Mesendoderm (in vitro differentiated cells): ENCODE results near the gene TRPC4AP.
A peak's percentile ranks its signal among the peaks of the same experiment; 100 is the strongest.

Experiments used
- DNase-seq: peaks from one replicate; pipeline ENCODE4 v3.0.0; 2013
- H2AK5ac ChIP-seq: 2 replicates; pipeline ENCODE4 v1.6.1; 2013; ENCODE audit warnings: low read length, inconsistent platforms
- H2BK120ac ChIP-seq: 2 replicates; pipeline ENCODE4 v1.6.1; 2013; ENCODE audit warnings: low read depth, mild to moderate bottlenecking, low read length, moderate library complexity, mixed read lengths
- H2BK15ac ChIP-seq: replicated peaks from 2 replicates; pipeline ENCODE4 v1.6.1; 2013; ENCODE audit warnings: low read depth, mild to moderate bottlenecking, moderate library complexity
- H2BK5ac ChIP-seq: 2 replicates; pipeline ENCODE4 v1.6.1; 2013; ENCODE audit warnings: low read length, inconsistent platforms
- H3K18ac ChIP-seq: 2 replicates; pipeline ENCODE4 v1.6.1; 2013; ENCODE audit warnings: mild to moderate bottlenecking, low read length, mixed read lengths
- H3K23ac ChIP-seq: one replicate; pipeline ENCODE4 v1.6.1; 2013; ENCODE audit warnings: low read length
- H3K27ac ChIP-seq: 2 replicates; pipeline ENCODE4 v1.5.1; 2013; ENCODE audit warnings: low read depth, mild to moderate bottlenecking, inconsistent platforms, low read length, moderate library complexity
- H3K27me3 ChIP-seq: 2 replicates; pipeline ENCODE4 v1.6.1; 2013; ENCODE audit warnings: low read length, control low read depth, mild to moderate bottlenecking, inconsistent platforms; ENCODE audit not compliant: insufficient read depth, poor library complexity
- H3K36me3 ChIP-seq: 2 replicates; pipeline ENCODE4 v1.6.1; 2013; ENCODE audit warnings: low read length, inconsistent platforms; ENCODE audit not compliant: control insufficient read depth, insufficient read depth
- H3K4ac ChIP-seq: one replicate; pipeline ENCODE4 v1.6.1; 2013; ENCODE audit warnings: low read depth, mild to moderate bottlenecking, low read length, moderate library complexity
- H3K4me1 ChIP-seq: 2 replicates; pipeline ENCODE4 v1.6.1; 2013; ENCODE audit warnings: low read depth, low read length, inconsistent platforms; ENCODE audit not compliant: control insufficient read depth
- H3K4me2 ChIP-seq: 2 replicates; pipeline ENCODE4 v1.6.1; 2013; ENCODE audit warnings: low read length
- H3K4me3 ChIP-seq: 2 replicates; pipeline ENCODE4 v1.5.1; 2013; ENCODE audit warnings: mild to moderate bottlenecking, low read length
- H3K56ac ChIP-seq: one replicate; pipeline ENCODE4 v1.6.1; 2013; ENCODE audit warnings: low read length
- H3K79me1 ChIP-seq: 2 replicates; pipeline ENCODE4 v1.6.1; 2013; ENCODE audit warnings: low read length, inconsistent platforms
- H3K79me2 ChIP-seq: 2 replicates; pipeline ENCODE4 v1.6.1; 2013; ENCODE audit warnings: mild to moderate bottlenecking, low read length; ENCODE audit not compliant: control insufficient read depth, insufficient read depth
- H3K9ac ChIP-seq: 2 replicates; pipeline ENCODE4 v1.6.1; 2013; ENCODE audit warnings: low read length, inconsistent platforms
- H4K5ac ChIP-seq: one replicate; pipeline ENCODE4 v1.6.1; 2013; ENCODE audit warnings: low read length
- H4K8ac ChIP-seq: one replicate; pipeline ENCODE4 v1.6.1; 2013; ENCODE audit warnings: low read depth, mild to moderate bottlenecking, control low read depth, low read length, moderate library complexity
- WGBS: extraction: QIAGEN DNeasy Blood & Tissue Kit; methylation state at CpG from one replicate; pipeline ENCODE4 v1.1.7; 2013; ENCODE audit warnings: low lambda C conversion rate, missing lambda C conversion rate; ENCODE audit not compliant: insufficient coverage; ENCODE audit errors: extremely low coverage; 5-methylcytosine and 5-hydroxymethylcytosine counted together

TRPC4AP gene

GRCh38 chr20:34970193-34970840 lies 122.3 kb downstream of the TRPC4AP start:
- no peak overlapping the region for H3K4ac ChIP-seq
- no peak overlapping the region for H2BK5ac ChIP-seq
- no peaks in the 10 kb centered on the region for H3K27me3 ChIP-seq
- no peak overlapping the region for H3K4me2 ChIP-seq
- no peak for DNase-seq
- no peak overlapping the region for H3K9ac ChIP-seq
- H3K79me1 ChIP-seq = no peaks in the 10 kb centered on the region
- H4K5ac ChIP-seq = no peak overlapping the region
- no CpG with 5 or more reads among the region's 7 CpGs for WGBS
- H3K56ac ChIP-seq = no peak overlapping the region
- H4K8ac ChIP-seq = no peak overlapping the region
- H3K27ac ChIP-seq = no peak overlapping the region
- H2AK5ac ChIP-seq = no peak overlapping the region
- H3K23ac ChIP-seq = peak overlapping the region; percentile 34
- H2BK15ac ChIP-seq = no peak overlapping the region
- H3K18ac ChIP-seq = no peak overlapping the region
- H3K79me2 ChIP-seq = no peaks in the 10 kb centered on the region
- H2BK120ac ChIP-seq = no peak overlapping the region
- H3K4me3 ChIP-seq = no peak overlapping the region
- H3K36me3 ChIP-seq = no peaks in the 10 kb centered on the region
- no peaks in the 10 kb centered on the region for H3K4me1 ChIP-seq

GRCh38 chr20:34968042-34968775 lies 124.4 kb downstream of the TRPC4AP start:
- Histone ChIP-seq H3K27me3 (no peaks in the 10 kb centered on the region), H3K23ac (no peak overlapping the region), H3K4ac (no peak overlapping the region), H3K4me3 (no peak overlapping the region), H2BK120ac (no peak overlapping the region), H3K4me2 (no peak overlapping the region), H2BK5ac (no peak overlapping the region), H3K4me1 (no peaks in the 10 kb centered on the region), H3K56ac (no peak overlapping the region), H3K36me3 (no peaks in the 10 kb centered on the region), H2BK15ac (no peak overlapping the region), H4K8ac (no peak overlapping the region), H3K9ac (no peak overlapping the region), H3K79me2 (no peaks in the 10 kb centered on the region), H4K5ac (no peak overlapping the region), H2AK5ac (no peak overlapping the region), H3K18ac (no peak overlapping the region), H3K79me1 (no peaks in the 10 kb centered on the region), H3K27ac (no peak overlapping the region)
- DNase-seq = no peak
- WGBS = no CpG with 5 or more reads among the region's 7 CpGs

- no peak for DNase-seq
- H3K79me2 ChIP-seq = no peaks in the 10 kb centered on the region
- H2BK15ac ChIP-seq = no peak overlapping the region
- no peak overlapping the region for H3K4me2 ChIP-seq
- H2BK120ac ChIP-seq = no peak overlapping the region
- no peak overlapping the region for H3K23ac ChIP-seq
- H4K8ac ChIP-seq = no peak overlapping the region
- H3K4ac ChIP-seq = no peak overlapping the region
- no peak overlapping the region for H2AK5ac ChIP-seq
- no peaks in the 10 kb centered on the region for H3K27me3 ChIP-seq
- H3K27ac ChIP-seq = no peak overlapping the region
- no peak overlapping the region for H3K4me3 ChIP-seq
- H3K36me3 ChIP-seq = no peaks in the 10 kb centered on the region
- H3K9ac ChIP-seq = no peak overlapping the region
- no CpG with 5 or more reads among the region's 5 CpGs for WGBS
- no peaks in the 10 kb centered on the region for H3K4me1 ChIP-seq
- no peaks in the 10 kb centered on the region for H3K79me1 ChIP-seq
- no peak overlapping the region for H4K5ac ChIP-seq
- H3K56ac ChIP-seq = no peak overlapping the region
- H3K18ac ChIP-seq = no peak overlapping the region
- no peak overlapping the region for H2BK5ac ChIP-seq
Measured at GRCh38 chr20:34967421-34967820, 125.2 kb downstream of the TRPC4AP start.

- H4K8ac ChIP-seq = no peak overlapping the region
- H3K56ac ChIP-seq = no peak overlapping the region
- no peak overlapping the region for H3K9ac ChIP-seq
- H3K36me3 ChIP-seq = no peaks in the 10 kb centered on the region
- H2AK5ac ChIP-seq = no peak overlapping the region
- H4K5ac ChIP-seq = no peak overlapping the region
- H2BK120ac ChIP-seq = no peak overlapping the region
- no peak overlapping the region for H3K23ac ChIP-seq
- H3K4me3 ChIP-seq = no peak overlapping the region
- no peak overlapping the region for H3K27ac ChIP-seq
- no CpG with 5 or more reads among the region's 5 CpGs for WGBS
- DNase-seq = no peak
- no peak overlapping the region for H3K18ac ChIP-seq
- no peak overlapping the region for H3K4me2 ChIP-seq
- no peaks in the 10 kb centered on the region for H3K79me1 ChIP-seq
- no peaks in the 10 kb centered on the region for H3K4me1 ChIP-seq
- no peaks in the 10 kb centered on the region for H3K27me3 ChIP-seq
- H2BK15ac ChIP-seq = no peak overlapping the region
- H3K4ac ChIP-seq = no peak overlapping the region
- H2BK5ac ChIP-seq = no peak overlapping the region
- no peaks in the 10 kb centered on the region for H3K79me2 ChIP-seq
Measured at GRCh38 chr20:34965051-34965450, 127.6 kb downstream of the TRPC4AP start.

GRCh38 chr20:34964486-34964885 lies 128.1 kb downstream of the TRPC4AP start:
- H3K56ac ChIP-seq = no peak overlapping the region
- no peaks in the 10 kb centered on the region for H3K27me3 ChIP-seq
- no peak overlapping the region for H3K23ac ChIP-seq
- H2BK120ac ChIP-seq = no peak overlapping the region
- H2AK5ac ChIP-seq = no peak overlapping the region
- H3K36me3 ChIP-seq = no peaks in the 10 kb centered on the region
- H4K8ac ChIP-seq = no peak overlapping the region
- H3K4me2 ChIP-seq = no peak overlapping the region
- H3K4me1 ChIP-seq = no peaks in the 10 kb centered on the region
- no peak overlapping the region for H3K4ac ChIP-seq
- H3K27ac ChIP-seq = no peak overlapping the region
- no peaks in the 10 kb centered on the region for H3K79me1 ChIP-seq
- no peaks in the 10 kb centered on the region for H3K79me2 ChIP-seq
- DNase-seq = no peak
- no peak overlapping the region for H2BK5ac ChIP-seq
- no peak overlapping the region for H3K18ac ChIP-seq
- no peak overlapping the region for H3K4me3 ChIP-seq
- no CpG with 5 or more reads among the region's 5 CpGs for WGBS
- H4K5ac ChIP-seq = no peak overlapping the region
- no peak overlapping the region for H2BK15ac ChIP-seq
- no peak overlapping the region for H3K9ac ChIP-seq
